H9 (cell line): Measurements from ENCODE around the gene PLEKHA5. TPM values are rescaled to one million over a fixed set of nuclear protein-coding genes. Genes with fewer than 3 reads are reported as not detected.

Experiments
- DNase-seq: peaks from one replicate; pipeline ENCODE4 v3.0.0-alpha.2; 2017
- H2AFZ ChIP-seq: one replicate; pipeline ENCODE4 v1.6.1; 2013; ENCODE audit warnings: mild to moderate bottlenecking, low read length, control low read depth, moderate library complexity
- H2AK5ac ChIP-seq: 2 replicates; pipeline ENCODE4 v1.6.1; 2013; ENCODE audit warnings: low read length, control low read depth, mixed read lengths; ENCODE audit not compliant: insufficient read length
- H2BK120ac ChIP-seq: one replicate; pipeline ENCODE4 v1.6.1; 2013; ENCODE audit warnings: low read depth, mild to moderate bottlenecking, low read length, control low read depth, inconsistent platforms; ENCODE audit not compliant: poor library complexity, severe bottlenecking
- H2BK12ac ChIP-seq: 2 replicates; pipeline ENCODE4 v1.6.1; 2013; ENCODE audit warnings: low read length, control low read depth, mixed read lengths, low read depth; ENCODE audit not compliant: insufficient read length
- H2BK15ac ChIP-seq: 2 replicates; pipeline ENCODE4 v1.6.1; 2013; ENCODE audit warnings: low read depth, low read length, control low read depth
- H2BK20ac ChIP-seq: one replicate; pipeline ENCODE4 v1.6.1; 2013; ENCODE audit warnings: low read depth, mild to moderate bottlenecking, low read length, control low read depth, inconsistent platforms; ENCODE audit not compliant: poor library complexity, severe bottlenecking
- H2BK5ac ChIP-seq: 2 replicates; pipeline ENCODE4 v1.6.1; 2013; ENCODE audit warnings: low read length, control low read depth, mixed read lengths; ENCODE audit not compliant: insufficient read length
- H3K14ac ChIP-seq: 2 replicates; pipeline ENCODE4 v1.6.1; 2013; ENCODE audit warnings: low read length, control low read depth; ENCODE audit not compliant: insufficient read depth
- H3K18ac ChIP-seq: 2 replicates; pipeline ENCODE4 v1.6.1; 2013; ENCODE audit warnings: low read depth, mild to moderate bottlenecking, mixed read lengths, low read length, control low read depth; ENCODE audit not compliant: insufficient read length
- H3K23ac ChIP-seq: 2 replicates; pipeline ENCODE4 v1.6.1; 2013; ENCODE audit warnings: low read length, control low read depth, mixed read lengths, low read depth; ENCODE audit not compliant: insufficient read length
- H3K23me2 ChIP-seq: 2 replicates; pipeline ENCODE4 v1.6.1; 2013; ENCODE audit warnings: low read depth, mild to moderate bottlenecking, mixed read lengths, low read length, control low read depth; ENCODE audit not compliant: insufficient read length, poor library complexity, severe bottlenecking
- H3K27ac ChIP-seq: 2 replicates; pipeline ENCODE4 v1.5.1; 2013; ENCODE audit warnings: low read length, control low read depth, mixed read lengths, low read depth; ENCODE audit not compliant: insufficient read length
- H3K27me3 ChIP-seq: 2 replicates; pipeline ENCODE4 v1.6.1; 2013; ENCODE audit warnings: low read length, control low read depth, inconsistent platforms; ENCODE audit not compliant: insufficient read depth
- H3K4ac ChIP-seq: 2 replicates; pipeline ENCODE4 v1.6.1; 2013; ENCODE audit warnings: low read depth, mild to moderate bottlenecking, control low read depth, inconsistent platforms, low read length, moderate library complexity
- H3K4me1 ChIP-seq: 2 replicates; pipeline ENCODE4 v1.6.1; 2013; ENCODE audit warnings: low read length, control low read depth, inconsistent platforms; ENCODE audit not compliant: insufficient read depth
- H3K4me2 ChIP-seq: 2 replicates; pipeline ENCODE4 v1.6.1; 2013; ENCODE audit warnings: low read length, control low read depth, mixed read lengths; ENCODE audit not compliant: insufficient read length, insufficient read depth
- H3K56ac ChIP-seq: 2 replicates; pipeline ENCODE4 v1.6.1; 2013; ENCODE audit warnings: low read depth, mild to moderate bottlenecking, mixed read lengths, low read length, control low read depth; ENCODE audit not compliant: insufficient read length
- H3K79me1 ChIP-seq: 2 replicates; pipeline ENCODE4 v1.6.1; 2013; ENCODE audit warnings: low read depth, mild to moderate bottlenecking, moderate library complexity, low read length, control low read depth, inconsistent platforms; ENCODE audit not compliant: insufficient read depth, poor library complexity, severe bottlenecking
- H3K79me2 ChIP-seq: 2 replicates; pipeline ENCODE4 v1.6.1; 2013; ENCODE audit warnings: low read length, control low read depth, inconsistent platforms; ENCODE audit not compliant: insufficient read depth
- H3K9ac ChIP-seq: 2 replicates; pipeline ENCODE4 v1.6.1; 2013; ENCODE audit warnings: low read length, control low read depth, mixed read lengths; ENCODE audit not compliant: insufficient read length; ENCODE audit errors: extremely low read depth
- H3K9me3 ChIP-seq: one replicate; pipeline ENCODE4 v1.6.1; 2013; ENCODE audit warnings: low read depth, low read length, inconsistent platforms; ENCODE audit not compliant: control insufficient read depth
- H3T11ph ChIP-seq: one replicate; pipeline ENCODE4 v1.6.1; 2013; ENCODE audit warnings: mild to moderate bottlenecking, low read length, control low read depth, inconsistent platforms
- H4K20me1 ChIP-seq: one replicate; pipeline ENCODE4 v1.6.1; 2013; ENCODE audit not compliant: control insufficient read depth, insufficient read length, insufficient read depth
- H4K5ac ChIP-seq: 2 replicates; pipeline ENCODE4 v1.6.1; 2013; ENCODE audit warnings: low read depth, mild to moderate bottlenecking, mixed read lengths, low read length, control low read depth; ENCODE audit not compliant: insufficient read length
- H4K8ac ChIP-seq: replicated peaks from 2 replicates; pipeline ENCODE4 v1.6.1; 2013; ENCODE audit warnings: low read length, control low read depth, mixed read lengths, low read depth; ENCODE audit not compliant: insufficient read length
- H4K91ac ChIP-seq: 2 replicates; pipeline ENCODE4 v1.6.1; 2013; ENCODE audit warnings: low read depth, mild to moderate bottlenecking, moderate library complexity, mixed read lengths, low read length, control low read depth; ENCODE audit not compliant: insufficient read length
- H3K27ac Mint-ChIP-seq, 3 experiments: 2 replicates in 2 of 3; 3 replicates in 1 of 3; pipeline ENCODE4 v1.8.0; 2020 to 2021; ENCODE audit warnings: mixed read lengths in 3 of 3, mild to moderate bottlenecking in 1 of 3, moderate library complexity in 1 of 3
- H3K27me3 Mint-ChIP-seq: 2 replicates; pipeline ENCODE4 v1.8.0; 2021; ENCODE audit warnings: low read depth, mild to moderate bottlenecking, moderate library complexity, mixed read lengths
- H3K36me3 Mint-ChIP-seq, 3 experiments: 2 replicates in 2 of 3; 3 replicates in 1 of 3; pipeline ENCODE4 v1.8.0; 2020 to 2021; ENCODE audit warnings: low read depth in 3 of 3, mixed read lengths in 3 of 3; ENCODE audit not compliant: insufficient read depth in 1 of 3
- H3K4me1 Mint-ChIP-seq, 2 experiments: 2 replicates each; pipeline ENCODE4 v1.8.0; 2020; ENCODE audit warnings: mixed read lengths in 2 of 2
- H3K4me3 Mint-ChIP-seq, 2 experiments: 2 replicates in 1 of 2; 3 replicates in 1 of 2; pipeline ENCODE4 v1.8.0; 2020 to 2021; ENCODE audit warnings: mild to moderate bottlenecking in 2 of 2, mixed read lengths in 2 of 2, moderate library complexity in 1 of 2
- H3K9me3 Mint-ChIP-seq, 2 experiments: 2 replicates in 1 of 2; 3 replicates in 1 of 2; pipeline ENCODE4 v1.8.0; 2020; ENCODE audit warnings: mild to moderate bottlenecking in 2 of 2, mixed read lengths in 2 of 2, moderate library complexity in 1 of 2
- CTCF ChIP-seq: fragments of 200-600 bp; sonication (generic); conservative IDR thresholded peaks from 3 replicates; pipeline ENCODE4 v1.8.0; 2021; ENCODE audit warnings: antibody characterized with exemption, mild to moderate bottlenecking
- WGBS: extraction: QIAGEN DNeasy Blood & Tissue Kit; methylation state at CpG from one replicate; pipeline ENCODE4 v1.1.7; 2013; ENCODE audit warnings: missing lambda C conversion rate, low lambda C conversion rate, mixed read lengths; ENCODE audit not compliant: insufficient read length; ENCODE audit errors: extremely low coverage; 5-methylcytosine and 5-hydroxymethylcytosine counted together
- total RNA-seq: library from RNA; stranded (reverse); gene quantifications from 2 replicates; pipeline ENCODE4 v1.2.1, GENCODE V29; 2021

PLEKHA5 gene
- total RNA-seq, 1 experiment from 2014 or later = 86.7 TPM

- H3K4ac ChIP-seq = no peak overlapping the region
- H3K27me3 ChIP-seq = no peaks in the 10 kb centered on the region
- H2BK15ac ChIP-seq = no peak overlapping the region
- no peak overlapping the region for H2BK12ac ChIP-seq
- WGBS = no CpG with 5 or more reads among the region's 2 CpGs
- no peak overlapping the region for H2AFZ ChIP-seq
- H3K18ac ChIP-seq = no peak overlapping the region
- H3K9ac ChIP-seq = no peak overlapping the region
- H3K14ac ChIP-seq = no peak overlapping the region
- H3K23me2 ChIP-seq = no peaks in the 10 kb centered on the region
- H3K9me3 ChIP-seq = no peaks in the 10 kb centered on the region
- no peak for DNase-seq
- H3K4me3 Mint-ChIP-seq = no peak overlapping the region
- H2AK5ac ChIP-seq = no peak overlapping the region
- H3T11ph ChIP-seq = no peak overlapping the region
- no peak for TF ChIP-seq CTCF
- H3K36me3 Mint-ChIP-seq = peaks cover 1 to 12% (median 6%) of the 10 kb centered on the region in 3 experiments; a peak in 6 of 7 replicates
- H3K4me2 ChIP-seq = no peak overlapping the region
- no peak overlapping the region for H3K56ac ChIP-seq
- H2BK120ac ChIP-seq = no peak overlapping the region
- H3K4me1 Mint-ChIP-seq = peaks cover 42 to 51% of the 10 kb centered on the region in 2 experiments
- no peaks in the 10 kb centered on the region for H3K9me3 Mint-ChIP-seq
- H4K5ac ChIP-seq = no peak overlapping the region
- no peaks in the 10 kb centered on the region for H3K79me1 ChIP-seq
- no peaks in the 10 kb centered on the region for H4K20me1 ChIP-seq
- no peak overlapping the region for H4K91ac ChIP-seq
- no peak overlapping the region for H4K8ac ChIP-seq
- no peaks in the 10 kb centered on the region for H3K27me3 Mint-ChIP-seq
- H3K23ac ChIP-seq = no peak overlapping the region
- H3K79me2 ChIP-seq = peaks cover 12% of the 10 kb centered on the region; the same call in 1 of the 2 replicates
- H2BK5ac ChIP-seq = no peak overlapping the region
- no peaks in the 10 kb centered on the region; the same call in 1 of the 2 replicates for H3K4me1 ChIP-seq
- peak overlapping the region in 1 of 3 experiments; percentile 49; a peak in 1 of 7 replicates for H3K27ac Mint-ChIP-seq
- no peak overlapping the region for H3K27ac ChIP-seq
- no peak overlapping the region for H2BK20ac ChIP-seq
Observed at GRCh38 chr12:19171731-19172130, 42.2 kb downstream of the PLEKHA5 start.
